GM18505 (cell line): ENCODE measurements around the gene KIAA1958.

ENCODE experiments used
- ATAC-seq: cut with Tn5 transposase; IDR thresholded peaks from one replicate; pipeline ENCODE4 v1.9.1; 2021; ENCODE audit not compliant: unreplicated experiment
- POLR2A ChIP-seq: IDR thresholded peaks from 4 replicates; pipeline ENCODE4 v1.6.1; 2011; ENCODE audit warnings: borderline replicate concordance; ENCODE audit not compliant: insufficient read depth, insufficient read length; ENCODE audit errors: extremely low read depth

The KIAA1958 gene

DNA sequence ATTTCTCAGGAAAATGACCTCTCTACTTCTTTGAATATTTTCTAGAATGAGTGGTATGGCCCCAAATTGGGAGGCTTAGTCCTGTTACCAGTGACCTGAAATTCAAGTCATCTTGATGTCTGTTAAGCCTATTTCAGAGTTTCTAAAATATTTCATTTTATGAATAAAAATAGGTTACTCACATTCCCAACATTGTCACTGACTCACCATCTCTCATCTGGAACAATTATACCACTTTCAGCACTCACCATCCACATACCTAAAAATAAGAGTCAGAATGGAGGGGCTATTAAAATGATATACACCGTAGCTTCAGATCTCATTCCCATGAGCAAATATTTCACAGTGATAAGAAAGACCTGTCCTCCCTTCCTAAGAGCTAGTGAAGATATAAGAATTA, 71.8 kb downstream of the KIAA1958 start:
- ATAC-seq, result no peak
- TF ChIP-seq POLR2A, result no peak

DNA sequence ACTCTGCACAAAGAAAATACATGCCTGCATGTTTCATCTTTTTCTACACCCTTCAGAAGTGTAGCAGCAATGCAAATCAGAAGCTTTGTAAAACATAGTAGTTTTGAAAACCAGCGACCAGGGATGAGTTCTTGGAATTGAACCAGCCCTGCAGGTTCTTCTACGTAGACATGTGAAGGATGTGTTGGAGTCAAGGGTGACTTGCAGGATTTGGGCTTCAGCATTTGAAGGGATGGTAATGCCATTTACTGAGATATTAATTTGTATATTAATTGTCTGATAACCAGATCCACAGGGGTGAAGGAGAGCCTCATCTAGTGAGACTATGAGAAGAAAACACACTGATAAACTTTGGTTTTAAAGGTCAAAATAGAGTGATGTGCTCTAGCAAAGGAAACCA, 72.4 kb downstream of the KIAA1958 start:
- no peak for ATAC-seq
- TF ChIP-seq POLR2A, result no peak

DNA sequence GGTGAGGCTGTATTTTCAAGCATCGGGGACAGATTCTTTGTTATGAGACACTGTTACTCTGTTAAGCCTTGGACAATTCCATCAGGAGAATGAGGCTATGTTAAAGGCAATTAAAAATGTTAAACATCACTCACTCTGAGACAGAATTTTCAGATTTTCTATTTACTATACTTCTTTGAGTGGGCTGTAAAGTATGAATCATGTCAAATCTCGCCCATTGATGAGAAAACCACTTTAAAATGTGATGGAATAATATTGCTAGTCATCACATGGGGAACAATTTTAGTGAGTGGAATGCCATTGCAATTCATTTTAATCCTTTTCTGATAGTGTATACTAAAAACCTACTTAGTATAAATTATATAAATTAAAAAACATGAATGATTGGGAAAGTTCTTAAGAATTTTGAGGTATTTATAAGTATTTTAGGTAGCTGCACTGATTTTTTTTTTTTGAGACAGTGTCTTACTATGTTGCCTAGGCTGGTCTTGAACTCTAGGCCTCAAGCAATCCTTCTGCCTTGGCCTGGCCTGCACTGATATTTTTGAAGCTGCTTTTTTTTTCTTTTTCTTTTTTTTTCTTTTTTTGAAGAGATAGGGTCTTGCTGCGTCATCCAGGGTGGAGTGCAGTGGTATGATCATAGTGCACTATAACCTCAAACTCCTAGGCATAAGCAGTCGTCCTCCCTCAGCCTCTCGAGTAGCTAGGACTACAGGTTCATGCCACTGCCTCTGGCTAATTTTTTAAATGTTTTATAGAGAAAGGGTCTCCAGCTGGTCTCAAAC, 73.2 kb downstream of the KIAA1958 start:
- ATAC-seq, result no peak

DNA sequence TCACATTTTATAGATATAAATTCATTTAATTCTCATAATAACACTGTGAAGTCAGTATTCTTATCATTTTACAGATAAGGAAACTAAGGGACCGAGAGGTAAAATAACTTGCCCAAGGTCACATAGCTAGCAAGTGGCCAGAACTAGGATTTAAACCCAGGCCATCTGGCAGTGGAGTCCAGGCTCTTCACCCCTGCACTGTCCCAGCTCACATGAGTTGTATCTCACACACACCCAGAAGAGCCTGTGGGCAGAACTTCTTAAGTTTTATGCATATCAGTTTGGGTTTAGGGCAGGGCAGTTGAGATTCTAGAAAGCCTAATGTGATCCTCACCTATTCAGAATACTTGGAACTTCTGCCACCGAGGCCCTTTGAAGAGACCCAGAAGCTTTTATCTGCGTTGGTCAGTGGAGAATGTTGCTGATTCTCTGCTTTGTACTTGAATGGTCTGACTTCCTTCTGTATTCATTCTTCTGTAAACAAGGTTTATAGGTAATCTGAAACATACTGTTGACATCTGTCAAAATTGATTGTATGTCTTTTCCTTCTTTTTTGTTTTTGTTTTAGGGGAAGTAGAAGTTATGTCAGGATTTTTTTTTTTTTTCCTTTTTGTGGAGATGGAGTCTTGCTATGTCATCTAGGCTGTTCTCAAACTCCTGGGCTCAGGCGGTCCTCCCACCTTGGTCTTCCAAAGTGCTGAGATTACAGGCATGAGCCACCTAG, 75.8 kb downstream of the KIAA1958 start:
- no peak for TF ChIP-seq POLR2A
- ATAC-seq, result no peak

More for the DNA sequence above, 73.2 kb downstream of the KIAA1958 start:
- TF ChIP-seq POLR2A, result no peak

DNA sequence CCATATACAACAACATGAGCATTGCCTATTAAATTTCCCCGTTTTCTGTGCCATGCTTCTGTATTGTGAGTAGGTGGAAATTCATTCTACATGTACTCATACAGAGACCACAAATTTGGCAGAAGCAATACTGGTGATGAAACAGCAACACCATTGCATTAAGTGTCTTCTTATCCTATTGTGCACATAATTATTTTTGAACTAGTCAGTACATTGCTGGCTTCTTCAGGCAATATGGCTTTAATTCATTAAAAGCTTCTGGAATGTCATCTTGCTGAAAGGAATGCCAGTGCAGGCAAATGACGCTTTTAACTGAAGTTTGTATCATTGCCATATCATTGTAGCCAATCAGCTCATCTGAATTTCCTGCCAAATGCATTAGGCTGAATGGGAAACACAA, 82.6 kb downstream of the KIAA1958 start:
- no peak for TF ChIP-seq POLR2A
- ATAC-seq, result no peak

DNA sequence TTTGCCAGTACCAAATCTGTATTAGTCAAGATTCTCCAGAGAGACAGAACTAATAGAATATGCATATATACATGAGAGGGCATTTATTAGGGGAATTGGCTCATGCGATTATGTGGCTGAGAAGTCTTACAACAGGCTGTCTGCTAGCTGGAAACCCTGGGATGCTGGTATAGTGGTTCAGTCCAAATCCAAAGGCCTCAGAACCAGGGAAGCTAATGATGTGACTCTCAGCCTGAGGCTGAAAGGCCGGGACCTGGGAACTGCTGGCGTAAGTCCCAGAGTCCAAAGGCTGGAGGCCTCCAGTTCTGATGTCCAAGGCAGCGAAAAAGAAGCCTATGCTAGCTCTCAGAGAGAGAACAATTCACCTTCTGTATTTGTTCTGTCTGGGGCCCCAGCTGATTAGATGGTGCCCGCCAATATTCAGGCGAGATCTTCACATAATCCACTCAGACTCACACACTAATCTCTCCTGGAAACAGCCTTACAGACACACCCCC, 84.1 kb downstream of the KIAA1958 start:
- ATAC-seq, result no peak
- no peak for TF ChIP-seq POLR2A

DNA sequence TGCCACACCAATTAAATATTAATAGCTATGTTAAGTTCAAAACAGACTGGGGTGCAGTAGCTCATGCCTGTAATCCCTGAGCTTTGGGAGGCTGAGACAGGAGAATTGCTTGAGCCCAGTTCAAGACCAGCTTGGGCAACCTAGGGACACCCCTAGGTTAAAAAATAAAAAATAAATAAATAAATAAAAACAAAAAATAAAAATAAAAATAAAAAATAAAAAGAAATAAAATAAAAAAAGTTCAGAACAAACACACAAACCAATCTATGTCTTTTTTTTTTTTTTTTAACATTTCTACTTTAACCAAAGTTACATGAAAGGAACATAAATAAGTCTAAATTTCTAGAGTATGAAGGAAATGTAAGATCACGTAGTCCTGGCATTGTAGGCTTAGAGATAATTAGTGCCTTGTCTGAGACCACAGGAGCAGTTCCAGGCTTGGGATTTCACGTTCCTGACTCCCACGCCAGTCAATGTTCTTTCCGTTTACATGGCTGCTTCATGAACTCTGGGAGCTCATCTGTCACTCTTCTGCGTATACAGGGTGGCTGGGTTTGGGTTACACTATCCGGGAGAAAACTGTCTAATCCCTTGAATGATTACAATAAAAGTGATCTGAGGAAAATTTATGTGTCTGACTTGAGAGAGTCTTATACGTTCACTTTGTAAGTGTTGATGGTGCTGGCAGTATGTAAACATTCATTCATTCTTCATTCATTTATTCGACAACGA, 85.2 kb downstream of the KIAA1958 start:
- ATAC-seq, result no peak
- TF ChIP-seq POLR2A, result no peak

DNA sequence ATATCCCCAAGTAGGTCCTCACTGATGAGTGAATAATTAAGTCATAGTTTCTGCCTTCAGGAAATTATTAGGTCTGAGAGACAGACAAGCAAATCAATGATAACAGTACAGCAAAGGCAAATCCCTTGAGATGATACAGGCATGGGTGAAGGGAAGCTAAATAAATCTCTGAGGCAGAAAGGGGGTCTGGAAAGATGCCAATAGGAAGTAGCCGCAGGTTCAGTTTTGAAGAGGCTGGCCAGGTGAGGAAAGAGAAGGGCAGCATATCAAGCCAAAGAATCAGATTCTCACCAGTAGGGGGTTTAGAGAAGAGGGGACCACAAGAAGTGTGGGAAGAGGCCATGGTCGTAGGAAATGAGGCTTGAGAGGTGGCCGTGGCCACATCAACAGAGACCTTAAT, 85.8 kb downstream of the KIAA1958 start:
- TF ChIP-seq POLR2A, result no peak
- no peak for ATAC-seq

DNA sequence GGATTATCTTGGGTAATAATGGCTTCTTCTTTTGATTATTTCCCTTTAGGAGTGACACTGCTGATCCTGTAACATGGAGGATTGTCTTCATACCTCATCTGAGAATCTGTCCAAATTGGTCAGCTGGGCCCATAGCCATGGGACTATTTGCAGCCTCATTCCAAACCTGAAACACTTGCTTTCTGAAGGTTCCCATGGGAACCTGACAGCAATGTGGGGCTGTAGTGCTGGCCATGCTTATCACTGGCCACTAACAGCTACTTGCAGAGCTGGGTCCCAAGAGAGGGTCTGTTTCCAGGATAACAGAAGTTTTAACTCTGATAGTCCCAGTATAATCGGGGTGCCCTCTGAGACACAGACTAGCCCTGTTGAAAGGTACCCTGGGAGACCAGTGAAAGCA, 87.4 kb downstream of the KIAA1958 start:
- no peak for ATAC-seq
- no peak for TF ChIP-seq POLR2A

DNA sequence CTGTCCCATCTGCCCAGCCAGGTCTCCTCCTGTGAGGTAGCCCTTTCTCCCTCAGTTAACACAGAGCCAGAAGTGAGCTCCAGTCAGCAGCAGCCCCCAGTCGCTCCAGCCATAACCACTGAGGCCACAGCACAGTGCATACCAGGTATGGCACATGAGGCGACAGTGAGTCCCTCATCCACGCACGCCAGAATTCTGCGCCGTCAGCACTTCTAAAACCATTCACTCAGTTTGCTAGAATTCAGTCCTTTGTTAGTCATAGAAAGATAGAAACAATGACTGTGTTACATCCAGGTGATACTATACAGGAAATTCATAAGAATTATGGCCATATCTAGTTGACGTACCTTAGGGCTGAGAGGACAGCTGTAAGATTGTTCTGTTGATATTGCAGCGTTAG, 88.5 kb downstream of the KIAA1958 start:
- ATAC-seq, result no peak
- TF ChIP-seq POLR2A, result no peak

DNA sequence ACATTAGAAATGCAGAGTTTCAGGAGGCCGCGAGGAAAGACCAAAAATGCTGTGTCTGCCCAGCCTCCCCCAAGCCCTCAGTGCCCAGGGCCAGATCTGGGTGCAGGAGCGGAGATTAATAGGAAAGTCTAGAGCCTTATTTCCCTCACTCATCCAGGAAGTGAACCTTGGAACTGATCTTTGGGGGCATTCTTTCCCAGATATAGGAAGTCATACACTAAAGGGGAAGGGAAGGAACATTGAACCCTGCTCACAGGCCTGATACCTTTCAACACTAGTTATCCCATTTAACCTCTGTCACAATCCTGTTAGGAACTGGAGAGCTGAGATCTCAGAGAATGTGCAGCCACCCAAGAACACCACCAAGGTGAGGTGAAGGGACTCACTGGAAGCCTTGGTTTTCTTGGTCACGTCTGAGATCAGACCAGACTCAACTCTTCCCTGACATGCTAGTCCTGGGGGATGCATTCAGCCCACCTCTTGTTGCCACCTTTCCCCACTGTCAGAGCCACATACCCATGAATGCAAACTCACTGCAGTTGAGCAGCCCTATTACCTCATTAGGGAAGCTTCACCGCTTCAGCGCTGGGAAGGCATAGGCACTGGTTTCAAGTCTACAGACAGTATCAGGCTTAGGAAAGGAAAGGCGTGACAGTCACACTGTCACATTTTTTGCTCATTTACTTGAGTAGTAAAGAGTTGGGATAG, 95.0 kb downstream of the KIAA1958 start:
- no peak for TF ChIP-seq POLR2A
- no peak for ATAC-seq

DNA sequence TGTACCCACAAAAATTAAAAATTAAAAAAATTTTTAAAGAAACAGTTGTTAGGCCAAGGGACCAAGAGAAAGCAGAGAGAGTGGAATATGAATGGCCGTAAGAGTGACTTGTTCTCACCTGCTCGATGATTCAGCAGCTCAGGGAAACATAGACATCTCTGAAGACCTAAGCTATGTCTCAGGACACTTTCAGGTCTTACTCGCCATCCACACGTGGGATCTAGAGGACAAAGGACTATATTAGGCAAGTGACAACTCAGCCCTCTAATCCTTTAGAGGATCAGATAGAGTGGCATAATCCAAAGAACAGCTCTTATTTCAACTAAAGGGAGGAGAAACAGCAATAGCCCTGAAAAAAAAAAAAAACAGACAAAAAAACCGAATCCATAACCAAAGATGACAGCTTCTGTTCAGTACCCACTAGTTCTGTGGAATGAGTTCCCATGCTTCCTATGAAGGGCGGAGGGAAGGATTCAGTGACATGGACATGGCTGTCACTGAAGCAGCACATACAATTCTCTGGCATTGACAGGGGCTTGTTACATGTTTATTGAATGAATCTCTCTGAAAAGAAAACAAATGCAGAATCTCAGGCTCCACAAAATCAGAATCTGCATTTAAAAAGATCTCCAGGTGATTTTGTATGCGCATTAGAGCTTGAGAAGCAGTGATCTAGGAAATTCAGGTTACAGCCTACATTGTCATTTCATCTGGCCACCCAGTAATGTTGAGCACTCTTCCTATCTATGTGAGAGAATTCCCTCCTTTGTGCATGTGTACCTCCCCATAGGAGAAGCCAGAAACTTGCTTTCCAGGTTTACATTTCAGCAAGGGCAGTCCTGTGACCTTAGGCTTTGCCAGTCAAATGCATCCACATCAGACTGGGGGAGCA, 96.0 kb downstream of the KIAA1958 start:
- ATAC-seq, result no peak
- no peak for TF ChIP-seq POLR2A
